ENCODE results near the gene IL36G. TPM values are rescaled to one million over a fixed set of nuclear protein-coding genes. Genes with fewer than 3 reads are reported as not detected.
A peak's percentile ranks its signal among the peaks of the same experiment; 100 is the strongest.

The IL36G gene
- total and polyA plus RNA-seq, 9 of the 15 experiments (the other 6 are each of a cell fraction or from before 2014, with no cell fraction given) = not detected

DNA sequence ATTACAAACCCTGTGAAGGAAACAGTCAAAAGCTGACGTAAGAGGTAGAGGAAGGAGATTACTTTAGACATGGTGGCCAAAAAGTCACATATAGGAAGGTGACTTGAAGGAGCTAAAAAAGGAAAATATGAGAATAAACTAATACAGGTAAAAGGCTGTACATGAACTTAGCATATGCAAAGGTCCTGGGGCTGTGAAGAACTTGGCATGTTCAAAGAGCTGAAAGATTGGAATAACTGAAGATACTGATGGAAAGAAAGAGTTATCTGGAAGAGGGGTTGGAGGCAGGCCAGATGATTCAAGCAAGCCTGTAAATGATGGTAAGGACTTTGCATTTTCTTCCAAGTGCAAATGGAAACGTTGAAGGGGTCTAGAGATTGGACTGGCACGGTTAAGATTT, 40.7 kb downstream of the IL36G start:
- H3K36me3 ChIP-seq (ENCODE audit: control insufficient read depth, insufficient read depth, low read length) = no peaks in the 10 kb centered on the region
- FAIRE-seq (no peak), DNase-seq (ENCODE audit: extremely low read depth in 1 of 4, low spot score in 3 of 4) (no peak), ATAC-seq (no peak)
- no peaks in the 10 kb centered on the region for H3K9me3 ChIP-seq (replicated peaks; ENCODE audit: control insufficient read depth, insufficient read depth, low read depth, low read length)
- H3K9ac ChIP-seq (ENCODE audit: insufficient read depth in 1 of 2, low read depth in 2 of 2, low read length in 2 of 2) = no peak overlapping the region
- 25% methylated on average over 3 of the region's 3 CpGs for WGBS (ENCODE audit: insufficient coverage, low coverage, missing lambda C conversion rate)
- H4K20me1 ChIP-seq (replicated peaks; ENCODE audit: control insufficient read depth, insufficient read depth, low read length) = no peaks in the 10 kb centered on the region
- 0 out of 4 replicates have a peak, but pooled peaks of 1 of the 2 experiments have one; percentile 23 for TF ChIP-seq KDM1A (IDR thresholded peaks at IDR 0.05)
- no peak for TF ChIP-seq MAFK (IDR thresholded peaks at IDR 0.05; ENCODE audit: low read length)
- TF ChIP-seq BCOR (IDR thresholded peaks at IDR 0.05) = peak; percentile 59; the same call in 1 of the 2 replicates
- no peak for TF ChIP-seq NR2F6 (CRISPR knock-in tag; IDR thresholded peaks at IDR 0.05)
- TF ChIP-seq RBM25 (IDR thresholded peaks at IDR 0.05; ENCODE audit: low read depth, low read length, severe bottlenecking) = peak; percentile 32
- POLR2A ChIA-PET = interaction anchor here (2.1 kb wide), 1 partner anchor 11 kb away, joined by 9 read pairs; no protein-coding TSS in a partner anchor
- no peak overlapping the region for H3K27ac ChIP-seq (ENCODE audit: extremely low read depth, low read depth, low read length)
- no TSS peak for BruUV-seq (replicated peaks)
- no peak overlapping the region for H3K4me3 ChIP-seq
- H2AFZ ChIP-seq (ENCODE audit: low read depth, low read length) = no peak overlapping the region
- no peak overlapping the region for H3K4me2 ChIP-seq (ENCODE audit: insufficient read depth, low read length)
- no peaks in the 10 kb centered on the region for H3K27me3 ChIP-seq (ENCODE audit: control insufficient read depth in 2 of 2, insufficient read depth in 2 of 2, low read length in 2 of 2)
- peaks cover 0 to 4% of the 10 kb centered on the region in 2 experiments; a peak in 3 of 5 replicates for H3K4me1 ChIP-seq (replicated peaks in 1 of 2; ENCODE audit: control insufficient read depth in 2 of 2, insufficient read depth in 2 of 2, low read length in 2 of 2)
- CTCF ChIA-PET (ENCODE audit: low intra/inter-chr PET ratio) = no interaction called here
- no peaks in the 10 kb centered on the region for H3K9me1 ChIP-seq (ENCODE audit: control insufficient read depth, insufficient read depth, low read length)
- in situ Hi-C loops (cut with MboI) (no loop called here), intact Hi-C loops (cut with micrococcal nuclease) (no loop called here)
- no peaks in the 10 kb centered on the region for H3K79me2 ChIP-seq (ENCODE audit: control insufficient read depth, insufficient read depth, low read length)

DNA sequence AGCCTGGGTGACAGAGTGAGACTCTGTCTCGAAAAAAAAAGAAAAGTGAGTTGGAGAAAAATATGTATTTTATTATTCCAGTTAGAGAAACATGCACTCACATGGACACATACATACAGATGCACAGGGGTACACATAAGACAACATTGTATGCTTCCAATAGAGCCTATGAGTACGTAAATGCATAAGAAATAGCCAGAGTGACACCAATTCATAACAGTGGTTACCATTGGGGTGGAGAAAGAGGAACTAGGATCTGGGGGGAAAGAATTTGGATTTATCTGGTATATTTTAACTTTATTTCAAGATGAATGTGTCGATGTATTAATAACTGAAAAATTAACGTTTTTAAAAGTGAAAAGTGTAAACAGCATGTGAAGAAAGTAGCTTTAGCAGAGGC, 43.5 kb downstream of the IL36G start:
- Histone ChIP-seq H3K4me2 (ENCODE audit: insufficient read depth, low read length) (no peak overlapping the region), H4K20me1 (replicated peaks; ENCODE audit: control insufficient read depth, insufficient read depth, low read length) (no peaks in the 10 kb centered on the region), H3K9me3 (replicated peaks; ENCODE audit: control insufficient read depth, insufficient read depth, low read depth, low read length) (no peaks in the 10 kb centered on the region), H3K9me1 (ENCODE audit: control insufficient read depth, insufficient read depth, low read length) (no peaks in the 10 kb centered on the region), H3K9ac (ENCODE audit: insufficient read depth in 1 of 2, low read depth in 2 of 2, low read length in 2 of 2) (no peak overlapping the region), H3K27ac (ENCODE audit: extremely low read depth, low read depth, low read length) (no peak overlapping the region), H3K4me3 (no peak overlapping the region), H3K36me3 (ENCODE audit: control insufficient read depth, insufficient read depth, low read length) (no peaks in the 10 kb centered on the region), H3K27me3 (ENCODE audit: control insufficient read depth in 2 of 2, insufficient read depth in 2 of 2, low read length in 2 of 2) (no peaks in the 10 kb centered on the region), H2AFZ (ENCODE audit: low read depth, low read length) (no peak overlapping the region), H3K4me1 (replicated peaks in 1 of 2; ENCODE audit: control insufficient read depth in 2 of 2, insufficient read depth in 2 of 2, low read length in 2 of 2) (peaks cover 0 to 2% of the 10 kb centered on the region in 2 experiments; a peak in 1 of 5 replicates), H3K79me2 (ENCODE audit: control insufficient read depth, insufficient read depth, low read length) (no peaks in the 10 kb centered on the region)
- 27% methylated on average over 4 of the region's 4 CpGs for WGBS (ENCODE audit: insufficient coverage, low coverage, missing lambda C conversion rate)
- FAIRE-seq = no peak
- DNase-seq (ENCODE audit: extremely low read depth in 1 of 4, low spot score in 3 of 4) = no peak
- ChIA-PET POLR2A (interaction anchor here (1.1 kb wide), 1 partner anchor 9 kb away, joined by 3 read pairs; no protein-coding TSS in a partner anchor), CTCF (ENCODE audit: low intra/inter-chr PET ratio) (no interaction called here)
- in situ Hi-C loops (cut with MboI) = no loop called here
- intact Hi-C loops (cut with micrococcal nuclease) = no loop called here
- no peak for ATAC-seq
- no TSS peak for BruUV-seq (replicated peaks)
- TF ChIP-seq, protein P1, sequence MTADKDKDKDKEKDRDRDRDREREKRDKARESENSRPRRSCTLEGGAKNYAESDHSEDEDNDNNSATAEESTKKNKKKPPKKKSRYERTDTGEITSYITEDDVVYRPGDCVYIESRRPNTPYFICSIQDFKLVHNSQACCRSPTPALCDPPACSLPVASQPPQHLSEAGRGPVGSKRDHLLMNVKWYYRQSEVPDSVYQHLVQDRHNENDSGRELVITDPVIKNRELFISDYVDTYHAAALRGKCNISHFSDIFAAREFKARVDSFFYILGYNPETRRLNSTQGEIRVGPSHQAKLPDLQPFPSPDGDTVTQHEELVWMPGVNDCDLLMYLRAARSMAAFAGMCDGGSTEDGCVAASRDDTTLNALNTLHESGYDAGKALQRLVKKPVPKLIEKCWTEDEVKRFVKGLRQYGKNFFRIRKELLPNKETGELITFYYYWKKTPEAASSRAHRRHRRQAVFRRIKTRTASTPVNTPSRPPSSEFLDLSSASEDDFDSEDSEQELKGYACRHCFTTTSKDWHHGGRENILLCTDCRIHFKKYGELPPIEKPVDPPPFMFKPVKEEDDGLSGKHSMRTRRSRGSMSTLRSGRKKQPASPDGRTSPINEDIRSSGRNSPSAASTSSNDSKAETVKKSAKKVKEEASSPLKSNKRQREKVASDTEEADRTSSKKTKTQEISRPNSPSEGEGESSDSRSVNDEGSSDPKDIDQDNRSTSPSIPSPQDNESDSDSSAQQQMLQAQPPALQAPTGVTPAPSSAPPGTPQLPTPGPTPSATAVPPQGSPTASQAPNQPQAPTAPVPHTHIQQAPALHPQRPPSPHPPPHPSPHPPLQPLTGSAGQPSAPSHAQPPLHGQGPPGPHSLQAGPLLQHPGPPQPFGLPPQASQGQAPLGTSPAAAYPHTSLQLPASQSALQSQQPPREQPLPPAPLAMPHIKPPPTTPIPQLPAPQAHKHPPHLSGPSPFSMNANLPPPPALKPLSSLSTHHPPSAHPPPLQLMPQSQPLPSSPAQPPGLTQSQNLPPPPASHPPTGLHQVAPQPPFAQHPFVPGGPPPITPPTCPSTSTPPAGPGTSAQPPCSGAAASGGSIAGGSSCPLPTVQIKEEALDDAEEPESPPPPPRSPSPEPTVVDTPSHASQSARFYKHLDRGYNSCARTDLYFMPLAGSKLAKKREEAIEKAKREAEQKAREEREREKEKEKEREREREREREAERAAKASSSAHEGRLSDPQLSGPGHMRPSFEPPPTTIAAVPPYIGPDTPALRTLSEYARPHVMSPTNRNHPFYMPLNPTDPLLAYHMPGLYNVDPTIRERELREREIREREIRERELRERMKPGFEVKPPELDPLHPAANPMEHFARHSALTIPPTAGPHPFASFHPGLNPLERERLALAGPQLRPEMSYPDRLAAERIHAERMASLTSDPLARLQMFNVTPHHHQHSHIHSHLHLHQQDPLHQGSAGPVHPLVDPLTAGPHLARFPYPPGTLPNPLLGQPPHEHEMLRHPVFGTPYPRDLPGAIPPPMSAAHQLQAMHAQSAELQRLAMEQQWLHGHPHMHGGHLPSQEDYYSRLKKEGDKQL (CRISPR knock-in tag; IDR thresholded peaks at IDR 0.05; ENCODE audit: borderline replicate concordance) = no peak
- TF ChIP-seq HDAC1 (IDR thresholded peaks at IDR 0.05) (no peak), ZNF780A (CRISPR knock-in tag; IDR thresholded peaks at IDR 0.05) (no peak), HDAC8 (tag; IDR thresholded peaks at IDR 0.05) (no peak), ZNF134 (CRISPR knock-in tag; conservative IDR thresholded peaks at IDR 0.05) (no peak)

All from K562 (cell line).